GM21717 (cell line): ENCODE data around the gene AGK.

ENCODE experiments used
- ATAC-seq: cut with Tn5 transposase; IDR thresholded peaks from one replicate; pipeline ENCODE4 v1.9.1; 2021; ENCODE audit warnings: mild to moderate bottlenecking, moderate library complexity; ENCODE audit not compliant: unreplicated experiment

Gene AGK, protein sequence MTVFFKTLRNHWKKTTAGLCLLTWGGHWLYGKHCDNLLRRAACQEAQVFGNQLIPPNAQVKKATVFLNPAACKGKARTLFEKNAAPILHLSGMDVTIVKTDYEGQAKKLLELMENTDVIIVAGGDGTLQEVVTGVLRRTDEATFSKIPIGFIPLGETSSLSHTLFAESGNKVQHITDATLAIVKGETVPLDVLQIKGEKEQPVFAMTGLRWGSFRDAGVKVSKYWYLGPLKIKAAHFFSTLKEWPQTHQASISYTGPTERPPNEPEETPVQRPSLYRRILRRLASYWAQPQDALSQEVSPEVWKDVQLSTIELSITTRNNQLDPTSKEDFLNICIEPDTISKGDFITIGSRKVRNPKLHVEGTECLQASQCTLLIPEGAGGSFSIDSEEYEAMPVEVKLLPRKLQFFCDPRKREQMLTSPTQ

GRCh38 chr7:141551094-141551781, at the start of gene AGK:
Gene AGK, plus strand, starts transcription at chr7:141551410. Its CDS starts 4,057 bp downstream, at chr7:141555467.
- peak; percentile 94 for ATAC-seq

DNA sequence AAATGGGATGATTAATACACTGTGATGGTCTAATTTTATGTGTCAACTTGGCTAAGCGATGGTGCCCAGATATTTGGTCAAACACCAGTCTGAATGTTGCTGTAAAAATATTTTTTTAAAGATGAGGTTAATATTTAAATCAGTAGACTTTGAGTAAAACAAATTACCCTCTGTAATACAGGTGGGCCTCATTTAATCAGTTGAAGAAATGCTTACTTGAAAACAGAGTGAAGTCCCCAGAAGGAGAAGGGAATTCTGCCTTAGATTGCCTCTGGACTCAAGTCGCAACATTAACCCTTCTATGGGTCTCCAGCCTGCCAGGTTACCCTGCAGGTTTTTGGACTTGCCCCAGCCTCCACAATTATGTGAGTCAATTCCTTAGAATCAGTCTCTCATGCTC, 49.8 kb upstream of the AGK start:
- ATAC-seq: no peak

- no peak for ATAC-seq
Measured at GRCh38 chr7:141511316-141511675, 39.9 kb upstream of the AGK start.

DNA sequence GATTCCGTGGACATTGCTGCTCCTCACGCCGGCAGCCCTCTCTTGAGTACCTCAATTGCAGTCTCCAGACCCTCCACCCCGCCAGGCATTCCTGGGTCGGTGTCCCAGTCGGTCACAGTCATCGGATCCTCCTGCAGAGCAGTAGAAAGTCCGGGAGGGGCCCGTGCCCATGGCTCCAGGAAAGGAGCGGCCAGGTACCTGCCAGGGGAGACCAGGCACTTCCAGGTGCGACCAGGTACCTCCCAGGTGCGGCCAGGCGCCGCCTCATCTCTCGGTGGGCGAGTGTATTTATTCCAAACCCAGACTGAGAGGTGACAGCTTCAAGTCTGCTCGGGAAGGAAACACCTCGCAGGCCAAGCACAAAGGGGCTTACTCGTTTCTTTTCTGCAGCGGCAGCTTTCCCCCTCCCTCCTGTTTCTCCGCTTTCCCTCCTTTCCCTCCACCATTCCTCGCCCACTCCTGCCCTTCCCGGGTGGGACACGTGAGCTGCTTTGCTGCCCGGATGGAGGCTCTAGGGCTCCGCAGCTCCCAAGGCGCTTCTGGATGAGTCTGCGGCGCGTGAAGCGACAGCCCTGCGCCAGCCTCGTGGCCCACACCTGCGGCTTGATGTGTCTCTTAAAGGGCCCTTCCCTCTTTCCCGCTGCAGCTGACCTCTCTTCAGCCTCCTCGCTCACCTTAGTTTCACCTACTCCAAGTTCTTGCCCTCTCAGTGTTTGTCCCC, 39.4 kb upstream of the AGK start:
- no peak for ATAC-seq

DNA sequence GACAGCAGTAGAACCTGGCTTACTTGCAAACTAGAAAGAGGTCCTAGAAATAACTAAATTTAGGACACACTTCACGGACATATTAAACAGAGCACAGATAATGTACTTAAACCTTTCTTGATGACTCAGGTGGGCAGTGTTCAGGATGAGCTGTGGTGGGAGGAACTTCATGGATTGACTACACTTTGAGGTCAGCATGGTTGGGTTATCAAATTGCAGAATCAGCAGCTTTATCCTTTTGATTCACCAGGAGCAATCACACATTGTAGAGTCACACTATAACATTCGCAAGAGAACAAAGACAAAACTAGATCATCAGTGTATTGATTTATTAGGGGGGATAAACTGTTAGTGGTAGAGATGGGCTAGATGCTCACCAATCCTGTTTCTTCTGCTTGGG, 38.6 kb upstream of the AGK start:
- ATAC-seq: no peak

GRCh38 chr7:141513720-141514119, 37.5 kb upstream of the AGK start:
- ATAC-seq: no peak

DNA sequence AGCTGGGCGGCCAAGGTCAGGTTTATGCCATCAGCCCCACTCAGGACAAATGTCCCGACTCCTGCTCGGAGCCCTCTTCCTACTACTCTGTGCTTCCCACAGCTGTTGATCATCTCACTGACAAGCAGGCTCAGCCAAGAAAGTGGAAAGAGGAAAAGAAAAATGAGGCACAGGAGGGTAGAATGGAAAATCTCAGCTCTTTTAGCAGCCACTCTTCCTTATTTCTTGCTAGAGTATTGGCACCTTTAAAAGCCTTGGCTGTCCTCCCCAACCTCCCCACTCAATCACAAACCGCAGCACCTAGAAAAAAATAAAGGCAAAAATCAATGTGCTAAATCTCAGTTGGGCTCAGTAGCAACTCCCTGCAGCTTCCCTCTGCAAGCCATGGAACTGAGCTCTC, 35.3 kb upstream of the AGK start:
- no peak for ATAC-seq

GRCh38 chr7:141519623-141520022, 31.6 kb upstream of the AGK start:
- ATAC-seq: no peak

DNA sequence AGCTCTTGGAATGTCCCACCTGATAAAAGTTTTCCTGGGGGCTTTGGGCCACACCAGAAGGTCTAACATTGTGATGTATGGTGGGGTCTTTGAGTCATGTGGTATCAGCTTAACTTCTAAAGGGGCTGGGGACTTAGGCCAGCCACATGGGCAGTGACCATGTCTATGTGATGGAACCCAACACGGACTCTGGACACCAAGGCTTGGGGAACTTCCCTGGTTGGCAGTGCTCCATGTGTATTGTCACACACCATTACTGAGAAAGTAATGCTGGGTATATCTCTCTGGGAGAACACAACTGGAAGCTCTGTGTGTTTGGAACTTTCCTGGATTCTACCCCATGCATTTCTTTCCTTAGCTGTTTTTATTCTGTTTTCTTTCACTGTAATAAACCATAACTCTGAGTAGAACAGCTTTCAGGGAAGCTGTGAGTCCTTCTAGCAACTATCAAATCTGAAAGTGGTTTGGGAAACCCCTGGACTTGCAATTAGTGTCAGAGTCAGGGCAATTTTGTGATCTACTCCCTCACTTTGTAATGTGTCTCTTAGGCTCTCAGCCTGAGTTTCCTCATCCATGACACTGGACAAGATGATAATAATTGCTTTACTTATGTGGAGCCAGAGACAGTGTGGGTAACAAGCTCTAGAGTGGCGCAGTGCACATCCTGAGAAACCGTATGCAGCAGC, 28.4 kb upstream of the AGK start:
- no peak for ATAC-seq

DNA sequence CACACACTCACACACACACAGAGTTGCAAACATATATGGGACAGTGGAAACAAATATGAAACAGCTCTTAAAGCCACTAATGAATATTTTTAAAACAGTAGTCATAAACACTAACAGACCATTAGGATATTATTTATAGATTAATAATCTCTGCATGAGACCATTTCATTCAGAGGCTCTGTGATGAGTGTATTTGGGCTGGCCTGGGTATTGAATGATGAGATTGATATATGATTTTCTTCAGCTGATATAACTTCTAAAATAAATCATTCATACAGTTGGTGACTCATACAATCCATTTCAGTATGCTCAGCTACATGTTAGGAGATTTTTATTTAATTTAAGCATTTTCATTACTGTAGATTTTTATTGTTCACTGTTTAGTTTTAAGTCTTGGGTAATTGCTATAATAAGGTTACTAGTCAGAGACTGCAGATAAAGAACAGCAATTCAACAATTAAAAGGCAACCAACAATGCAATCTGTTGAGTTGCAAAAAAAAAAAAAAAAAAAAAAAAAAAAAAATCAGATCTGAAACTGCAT, 25.2 kb upstream of the AGK start:
- ATAC-seq: no peak

GRCh38 chr7:141527076-141527475, 24.1 kb upstream of the AGK start:
- no peak for ATAC-seq

DNA sequence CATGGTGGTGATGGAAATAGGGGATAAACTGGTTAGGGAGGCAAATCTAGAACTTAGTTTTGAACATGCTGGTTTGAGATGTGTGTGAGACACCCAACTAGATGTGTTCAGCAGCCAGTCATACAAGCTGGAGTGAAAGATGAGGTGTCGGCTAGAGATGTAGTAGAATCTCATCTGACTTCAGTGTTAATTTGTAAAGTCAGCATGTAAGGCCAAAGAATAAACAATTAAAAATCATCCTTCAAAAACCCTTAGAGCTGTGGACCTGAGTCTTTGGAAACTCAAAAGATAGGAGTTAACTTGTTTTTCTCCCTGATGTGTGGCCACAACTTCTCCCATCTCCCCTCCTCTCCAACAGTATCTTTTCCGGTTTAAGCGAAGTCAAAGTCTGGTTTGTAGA, 22.8 kb upstream of the AGK start:
- no peak for ATAC-seq

GRCh38 chr7:141533149-141533949, 17.9 kb upstream of the AGK start:
- peak; percentile 53 for ATAC-seq

GRCh38 chr7:141534757-141535737, 16.2 kb upstream of the AGK start:
- ATAC-seq: no peak

- ATAC-seq: no peak
Measured at GRCh38 chr7:141537906-141538305, 13.3 kb upstream of the AGK start.

- no peak for ATAC-seq
Measured at GRCh38 chr7:141541375-141541774, 9.8 kb upstream of the AGK start.

DNA sequence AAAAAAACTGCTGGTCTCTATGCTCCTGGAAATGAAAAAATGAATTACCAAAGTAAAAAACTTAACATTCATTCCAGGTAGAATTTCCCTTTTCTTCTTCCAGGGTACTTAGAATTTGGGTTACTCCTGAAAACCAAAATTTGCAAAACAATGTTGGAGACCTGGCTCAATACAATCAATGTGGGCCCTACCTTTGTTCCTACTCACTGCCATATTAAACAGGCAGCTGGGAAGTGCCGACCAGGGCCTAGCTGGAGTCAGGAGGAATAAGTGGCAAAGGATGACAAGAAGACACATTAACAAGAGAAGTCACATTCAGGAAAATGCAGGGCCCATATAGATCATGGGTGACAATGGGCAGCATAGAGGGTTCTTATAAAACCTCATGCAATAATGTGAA, 6.4 kb upstream of the AGK start:
- no peak for ATAC-seq

GRCh38 chr7:141549582-141549981, 1.6 kb upstream of the AGK start:
- no peak for ATAC-seq
